ENCODE results near the gene HSH2D.

The HSH2D gene

GRCh38 chr19:16202320-16203255 is 59.1 kb downstream of the HSH2D start:
- peaks cover 7% of the 10 kb centered on the region for H3K36me3 ChIP-seq (ENCODE audit: control insufficient read depth, insufficient read depth, low read length)
- H3K4me1 ChIP-seq (ENCODE audit: control insufficient read depth, insufficient read depth, low read length) = no peaks in the 10 kb centered on the region
- no peak overlapping the region for H3K9ac ChIP-seq (ENCODE audit: low read depth, low read length)
- H3K9me3 ChIP-seq (ENCODE audit: control insufficient read depth, insufficient read depth, low read length) = no peaks in the 10 kb centered on the region
- H3K4me3 ChIP-seq (ENCODE audit: low read depth, low read length) = no peak overlapping the region
- H3K27me3 ChIP-seq (ENCODE audit: control insufficient read depth, insufficient read depth, low read length) = no peaks in the 10 kb centered on the region

GRCh38 chr19:16203256-16204004 is 59.9 kb downstream of the HSH2D start:
- H3K4me1 ChIP-seq (ENCODE audit: control insufficient read depth, insufficient read depth, low read length) = no peaks in the 10 kb centered on the region
- no peaks in the 10 kb centered on the region for H3K9me3 ChIP-seq (ENCODE audit: control insufficient read depth, insufficient read depth, low read length)
- no peak overlapping the region for H3K9ac ChIP-seq (ENCODE audit: low read depth, low read length)
- peaks cover 8% of the 10 kb centered on the region for H3K36me3 ChIP-seq (ENCODE audit: control insufficient read depth, insufficient read depth, low read length)
- no peaks in the 10 kb centered on the region for H3K27me3 ChIP-seq (ENCODE audit: control insufficient read depth, insufficient read depth, low read length)
- H3K4me3 ChIP-seq (ENCODE audit: low read depth, low read length) = no peak overlapping the region

GRCh38 chr19:16204005-16204294 is 60.5 kb downstream of the HSH2D start:
- Histone ChIP-seq H3K4me3 (ENCODE audit: low read depth, low read length) (no peak overlapping the region), H3K36me3 (ENCODE audit: control insufficient read depth, insufficient read depth, low read length) (peaks cover 13% of the 10 kb centered on the region), H3K9ac (ENCODE audit: low read depth, low read length) (no peak overlapping the region), H3K9me3 (ENCODE audit: control insufficient read depth, insufficient read depth, low read length) (no peaks in the 10 kb centered on the region), H3K27me3 (ENCODE audit: control insufficient read depth, insufficient read depth, low read length) (no peaks in the 10 kb centered on the region), H3K4me1 (ENCODE audit: control insufficient read depth, insufficient read depth, low read length) (no peaks in the 10 kb centered on the region)

GRCh38 chr19:16205205-16206045 is 61.9 kb downstream of the HSH2D start:
- Histone ChIP-seq H3K4me3 (ENCODE audit: low read depth, low read length) (no peak overlapping the region), H3K27me3 (ENCODE audit: control insufficient read depth, insufficient read depth, low read length) (no peaks in the 10 kb centered on the region), H3K4me1 (ENCODE audit: control insufficient read depth, insufficient read depth, low read length) (no peaks in the 10 kb centered on the region), H3K9me3 (ENCODE audit: control insufficient read depth, insufficient read depth, low read length) (no peaks in the 10 kb centered on the region), H3K36me3 (ENCODE audit: control insufficient read depth, insufficient read depth, low read length) (peaks cover 14% of the 10 kb centered on the region), H3K9ac (ENCODE audit: low read depth, low read length) (no peak overlapping the region)

- Histone ChIP-seq H3K9ac (ENCODE audit: low read depth, low read length) (no peak overlapping the region), H3K27me3 (ENCODE audit: control insufficient read depth, insufficient read depth, low read length) (no peaks in the 10 kb centered on the region), H3K9me3 (ENCODE audit: control insufficient read depth, insufficient read depth, low read length) (no peaks in the 10 kb centered on the region), H3K36me3 (ENCODE audit: control insufficient read depth, insufficient read depth, low read length) (peaks cover 14% of the 10 kb centered on the region), H3K4me1 (ENCODE audit: control insufficient read depth, insufficient read depth, low read length) (no peaks in the 10 kb centered on the region), H3K4me3 (ENCODE audit: low read depth, low read length) (no peak overlapping the region)
These were observed 62.6 kb downstream of the HSH2D start for GRCh38 chr19:16206046-16206605.

- H3K4me1 ChIP-seq (ENCODE audit: control insufficient read depth, insufficient read depth, low read length) = no peaks in the 10 kb centered on the region
- no peaks in the 10 kb centered on the region for H3K9me3 ChIP-seq (ENCODE audit: control insufficient read depth, insufficient read depth, low read length)
- H3K36me3 ChIP-seq (ENCODE audit: control insufficient read depth, insufficient read depth, low read length) = peaks cover 14% of the 10 kb centered on the region
- no peaks in the 10 kb centered on the region for H3K27me3 ChIP-seq (ENCODE audit: control insufficient read depth, insufficient read depth, low read length)
- H3K9ac ChIP-seq (ENCODE audit: low read depth, low read length) = no peak overlapping the region
- H3K4me3 ChIP-seq (ENCODE audit: low read depth, low read length) = no peak overlapping the region
These were observed 63.2 kb downstream of the HSH2D start for GRCh38 chr19:16206637-16207036.

- H3K4me1 ChIP-seq (ENCODE audit: control insufficient read depth, insufficient read depth, low read length) = no peaks in the 10 kb centered on the region
- no peak overlapping the region for H3K9ac ChIP-seq (ENCODE audit: low read depth, low read length)
- no peaks in the 10 kb centered on the region for H3K9me3 ChIP-seq (ENCODE audit: control insufficient read depth, insufficient read depth, low read length)
- H3K4me3 ChIP-seq (ENCODE audit: low read depth, low read length) = no peak overlapping the region
- no peaks in the 10 kb centered on the region for H3K27me3 ChIP-seq (ENCODE audit: control insufficient read depth, insufficient read depth, low read length)
- H3K36me3 ChIP-seq (ENCODE audit: control insufficient read depth, insufficient read depth, low read length) = peaks cover 11% of the 10 kb centered on the region
These were observed 63.6 kb downstream of the HSH2D start for GRCh38 chr19:16207063-16207462.

- Histone ChIP-seq H3K4me3 (ENCODE audit: low read depth, low read length) (no peak overlapping the region), H3K4me1 (ENCODE audit: control insufficient read depth, insufficient read depth, low read length) (no peaks in the 10 kb centered on the region), H3K9ac (ENCODE audit: low read depth, low read length) (no peak overlapping the region), H3K27me3 (ENCODE audit: control insufficient read depth, insufficient read depth, low read length) (no peaks in the 10 kb centered on the region), H3K36me3 (ENCODE audit: control insufficient read depth, insufficient read depth, low read length) (peaks cover 11% of the 10 kb centered on the region), H3K9me3 (ENCODE audit: control insufficient read depth, insufficient read depth, low read length) (no peaks in the 10 kb centered on the region)
These were observed 64.1 kb downstream of the HSH2D start for GRCh38 chr19:16207490-16208025.

Measured in iPS-15b (cell line).